ENCODE data around the gene PWWP2B. TPM values are rescaled to one million over a fixed set of nuclear protein-coding genes. Genes with fewer than 3 reads are reported as not detected.

Gene PWWP2B
- total RNA-seq, 1 donor from 2014 or later = 7.6 TPM

DNA sequence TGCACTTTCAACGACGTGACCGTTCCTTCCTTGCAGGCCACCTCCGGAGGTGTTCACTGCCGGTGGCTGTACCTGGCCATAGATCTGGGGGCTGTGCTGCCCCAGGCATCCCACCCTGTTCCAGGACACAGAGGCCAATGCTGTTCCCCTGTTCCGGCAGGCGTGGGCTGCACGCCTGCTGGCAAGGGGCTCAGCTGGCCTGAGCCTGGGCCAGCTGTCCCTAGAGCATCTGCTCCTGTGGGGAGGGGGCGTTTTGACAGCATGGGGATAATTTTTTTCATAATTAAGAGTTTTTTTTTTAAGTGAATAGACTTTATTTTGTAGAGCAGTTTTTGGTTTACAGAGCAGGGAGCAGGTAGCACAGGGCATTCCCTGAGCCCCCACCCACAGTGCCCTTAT, 28.8 kb downstream of the PWWP2B start:
- Mint-ChIP-seq H3K27me3 (ENCODE audit: unreplicated experiment) (peaks cover 10% of the 10 kb centered on the region), H3K9me3 (ENCODE audit: unreplicated experiment) (no peaks in the 10 kb centered on the region), H3K27ac (ENCODE audit: unreplicated experiment) (no peak overlapping the region), H3K36me3 (ENCODE audit: low read depth, unreplicated experiment) (peaks cover 5% of the 10 kb centered on the region), H3K4me3 (ENCODE audit: unreplicated experiment) (no peak overlapping the region), H3K4me1 (ENCODE audit: unreplicated experiment) (no peaks in the 10 kb centered on the region)
- TF ChIP-seq, protein P1, sequence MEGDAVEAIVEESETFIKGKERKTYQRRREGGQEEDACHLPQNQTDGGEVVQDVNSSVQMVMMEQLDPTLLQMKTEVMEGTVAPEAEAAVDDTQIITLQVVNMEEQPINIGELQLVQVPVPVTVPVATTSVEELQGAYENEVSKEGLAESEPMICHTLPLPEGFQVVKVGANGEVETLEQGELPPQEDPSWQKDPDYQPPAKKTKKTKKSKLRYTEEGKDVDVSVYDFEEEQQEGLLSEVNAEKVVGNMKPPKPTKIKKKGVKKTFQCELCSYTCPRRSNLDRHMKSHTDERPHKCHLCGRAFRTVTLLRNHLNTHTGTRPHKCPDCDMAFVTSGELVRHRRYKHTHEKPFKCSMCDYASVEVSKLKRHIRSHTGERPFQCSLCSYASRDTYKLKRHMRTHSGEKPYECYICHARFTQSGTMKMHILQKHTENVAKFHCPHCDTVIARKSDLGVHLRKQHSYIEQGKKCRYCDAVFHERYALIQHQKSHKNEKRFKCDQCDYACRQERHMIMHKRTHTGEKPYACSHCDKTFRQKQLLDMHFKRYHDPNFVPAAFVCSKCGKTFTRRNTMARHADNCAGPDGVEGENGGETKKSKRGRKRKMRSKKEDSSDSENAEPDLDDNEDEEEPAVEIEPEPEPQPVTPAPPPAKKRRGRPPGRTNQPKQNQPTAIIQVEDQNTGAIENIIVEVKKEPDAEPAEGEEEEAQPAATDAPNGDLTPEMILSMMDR (IDR thresholded peaks at IDR 0.05; ENCODE audit: unreplicated experiment) = no peak
- DNase-seq (ENCODE audit: low spot score) = no peak

DNA sequence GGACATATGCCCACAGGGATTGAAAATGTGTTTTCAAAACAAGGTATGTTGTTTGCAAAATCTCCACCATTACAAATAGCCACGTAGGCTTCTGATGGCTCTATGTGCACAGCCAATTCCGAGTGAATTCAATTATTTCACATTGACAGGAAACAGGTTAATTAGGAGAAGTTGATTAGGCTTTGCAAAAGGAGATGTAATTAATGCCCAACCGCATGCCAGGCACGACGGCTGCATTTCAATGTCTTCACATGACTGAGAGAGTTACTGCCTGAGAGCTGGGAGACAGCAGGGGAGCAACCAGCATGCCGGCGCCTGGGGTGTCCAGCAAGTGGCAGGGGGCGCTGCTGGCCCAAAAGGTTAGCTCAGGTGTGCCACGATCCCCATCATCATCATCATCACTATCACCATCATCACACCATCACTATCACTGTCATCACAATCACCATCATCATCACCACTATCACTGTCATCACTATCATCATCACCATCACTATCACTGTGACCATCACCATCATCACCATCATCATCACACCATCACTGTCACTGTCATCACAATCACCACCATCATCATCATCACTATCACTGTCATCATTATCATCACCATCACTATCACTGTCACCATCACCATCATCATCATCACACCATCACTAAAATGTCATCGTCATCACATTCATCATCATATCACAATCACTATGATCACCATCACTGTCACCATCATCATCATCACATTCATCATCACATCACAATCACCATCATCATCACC, 30.2 kb downstream of the PWWP2B start:
- H3K36me3 Mint-ChIP-seq (ENCODE audit: low read depth, unreplicated experiment) = peaks cover 5% of the 10 kb centered on the region
- no peak overlapping the region for H3K27ac Mint-ChIP-seq (ENCODE audit: unreplicated experiment)
- H3K27me3 Mint-ChIP-seq (ENCODE audit: unreplicated experiment) = peaks cover 10% of the 10 kb centered on the region
- no peaks in the 10 kb centered on the region for H3K4me1 Mint-ChIP-seq (ENCODE audit: unreplicated experiment)
- TF ChIP-seq, protein P1 (IDR thresholded peaks at IDR 0.05; ENCODE audit: unreplicated experiment) = no peak
- H3K9me3 Mint-ChIP-seq (ENCODE audit: unreplicated experiment) = no peaks in the 10 kb centered on the region
- DNase-seq (ENCODE audit: low spot score) = no peak
- H3K4me3 Mint-ChIP-seq (ENCODE audit: unreplicated experiment) = no peak overlapping the region

DNA sequence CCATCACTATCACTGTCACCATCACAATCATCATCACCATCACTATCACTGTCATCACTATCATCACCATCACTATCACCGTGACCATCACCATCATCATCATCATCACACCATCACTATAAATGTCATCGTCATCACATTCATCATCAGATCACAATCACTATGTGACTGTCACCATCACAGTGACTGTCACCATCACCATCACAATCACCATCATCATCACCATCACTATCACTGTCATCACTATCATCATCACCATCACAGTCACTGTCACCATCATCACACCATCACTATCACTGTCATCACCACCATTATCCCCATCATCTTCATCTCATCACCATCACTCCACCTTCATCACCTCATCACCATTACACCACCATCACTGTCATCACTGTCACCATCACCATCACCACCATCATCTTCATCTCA, 31.0 kb downstream of the PWWP2B start:
- TF ChIP-seq, protein P1 (IDR thresholded peaks at IDR 0.05; ENCODE audit: unreplicated experiment) = no peak
- Mint-ChIP-seq H3K9me3 (ENCODE audit: unreplicated experiment) (no peaks in the 10 kb centered on the region), H3K4me1 (ENCODE audit: unreplicated experiment) (no peaks in the 10 kb centered on the region), H3K27me3 (ENCODE audit: unreplicated experiment) (peaks cover 10% of the 10 kb centered on the region), H3K27ac (ENCODE audit: unreplicated experiment) (no peak overlapping the region), H3K4me3 (ENCODE audit: unreplicated experiment) (no peak overlapping the region), H3K36me3 (ENCODE audit: low read depth, unreplicated experiment) (peaks cover 5% of the 10 kb centered on the region)
- DNase-seq (ENCODE audit: low spot score) = no peak

DNA sequence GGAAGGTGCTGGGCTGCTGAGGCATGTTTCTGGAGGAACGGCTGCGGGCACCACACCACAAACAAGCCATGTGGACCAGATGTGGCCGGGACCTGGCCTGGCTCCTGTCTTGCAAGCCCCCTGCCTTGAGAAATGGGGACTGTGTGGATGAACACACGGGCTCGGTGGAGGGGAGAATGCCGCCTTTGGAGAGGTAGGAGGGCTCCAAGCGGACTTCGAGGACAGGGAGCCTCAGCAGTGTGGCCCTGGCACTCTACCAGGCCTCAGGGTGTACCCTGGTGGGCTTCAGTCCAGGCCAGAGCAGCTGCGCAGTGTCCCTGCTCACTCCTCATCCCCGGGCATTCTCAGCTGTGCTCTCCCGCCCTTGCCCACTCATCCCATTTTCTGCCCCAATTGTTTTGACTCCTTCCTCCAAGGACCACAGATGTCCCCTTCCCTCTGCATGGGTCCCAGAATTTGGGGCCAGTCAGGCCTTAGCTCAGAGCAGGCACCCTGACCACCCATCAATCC, 31.5 kb downstream of the PWWP2B start:
- H3K27ac Mint-ChIP-seq (ENCODE audit: unreplicated experiment) = no peak overlapping the region
- DNase-seq (ENCODE audit: low spot score) = no peak
- H3K27me3 Mint-ChIP-seq (ENCODE audit: unreplicated experiment) = peaks cover 9% of the 10 kb centered on the region
- peaks cover 5% of the 10 kb centered on the region for H3K36me3 Mint-ChIP-seq (ENCODE audit: low read depth, unreplicated experiment)
- H3K4me3 Mint-ChIP-seq (ENCODE audit: unreplicated experiment) = no peak overlapping the region
- TF ChIP-seq, protein P1 (IDR thresholded peaks at IDR 0.05; ENCODE audit: unreplicated experiment) = no peak
- H3K9me3 Mint-ChIP-seq (ENCODE audit: unreplicated experiment) = no peaks in the 10 kb centered on the region
- H3K4me1 Mint-ChIP-seq (ENCODE audit: unreplicated experiment) = no peaks in the 10 kb centered on the region
